HG02571 (cell line): ENCODE results near the gene OPN1SW.

Experiments used
- ATAC-seq: cut with Tn5 transposase; IDR thresholded peaks from one replicate; pipeline ENCODE4 v1.9.1; 2021; ENCODE audit warnings: mild to moderate bottlenecking, moderate library complexity; ENCODE audit not compliant: unreplicated experiment

The OPN1SW gene, protein sequence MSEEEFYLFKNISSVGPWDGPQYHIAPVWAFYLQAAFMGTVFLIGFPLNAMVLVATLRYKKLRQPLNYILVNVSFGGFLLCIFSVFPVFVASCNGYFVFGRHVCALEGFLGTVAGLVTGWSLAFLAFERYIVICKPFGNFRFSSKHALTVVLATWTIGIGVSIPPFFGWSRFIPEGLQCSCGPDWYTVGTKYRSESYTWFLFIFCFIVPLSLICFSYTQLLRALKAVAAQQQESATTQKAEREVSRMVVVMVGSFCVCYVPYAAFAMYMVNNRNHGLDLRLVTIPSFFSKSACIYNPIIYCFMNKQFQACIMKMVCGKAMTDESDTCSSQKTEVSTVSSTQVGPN

DNA sequence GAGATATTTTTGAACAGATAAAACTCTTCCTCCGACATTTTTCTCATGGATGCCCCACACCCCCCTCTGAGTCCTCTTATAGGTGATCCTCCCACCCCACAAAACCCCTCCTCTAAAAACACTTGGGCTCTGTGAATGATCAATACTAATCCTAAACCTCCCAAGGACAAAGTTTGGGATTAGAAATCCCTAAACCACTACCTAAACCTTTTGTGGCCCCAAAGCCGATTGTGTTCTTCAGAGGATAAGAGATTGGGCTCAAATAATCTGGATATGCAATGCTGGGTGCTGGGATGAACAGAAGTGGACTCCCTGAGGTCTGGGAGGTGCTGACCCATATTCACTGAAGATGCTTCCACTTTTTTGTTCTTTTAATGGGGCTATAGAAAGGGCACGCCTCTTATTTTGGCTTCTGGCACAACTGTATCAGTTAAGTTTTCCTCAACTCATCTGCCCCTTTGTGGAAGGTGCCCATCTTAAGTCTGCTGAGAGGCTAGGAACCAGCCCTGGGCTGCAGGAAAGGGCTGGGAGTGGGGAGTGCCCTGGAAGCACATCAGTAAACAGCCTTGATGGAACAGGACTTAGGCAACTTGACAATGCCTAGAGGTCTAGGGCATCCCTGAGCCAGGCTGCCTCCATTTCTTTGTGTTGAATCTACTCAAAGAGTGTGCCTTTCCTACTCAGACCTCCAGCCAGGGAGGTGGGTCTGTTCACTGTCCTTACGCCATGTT, at the start of gene OPN1SW:
TSS of gene OPN1SW (minus strand) at position 51 of the 731 bp plus-strand sequence. CDS start at position 38, 13 bp downstream.
- ATAC-seq: no peak

DNA sequence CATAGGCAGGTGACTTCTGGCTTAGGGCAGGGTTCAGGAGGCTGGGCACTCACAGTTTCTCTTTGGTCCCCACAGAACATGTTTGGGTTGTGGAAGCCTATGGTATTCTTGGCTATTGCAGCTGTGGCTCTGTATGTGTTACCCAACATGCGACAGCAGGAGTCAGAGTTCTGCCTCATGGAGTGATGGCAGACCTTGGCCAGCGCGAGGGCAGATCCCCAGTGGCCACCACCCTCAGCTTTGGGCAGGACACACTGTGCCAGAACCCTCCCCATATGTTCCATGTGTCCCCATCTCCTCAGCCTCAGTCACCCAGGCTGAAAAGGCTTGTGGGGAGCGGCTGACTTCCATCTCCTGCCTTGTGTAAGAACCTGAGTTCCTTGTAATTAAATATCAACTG, 46.1 kb upstream of the OPN1SW start:
- ATAC-seq: no peak

- no peak for ATAC-seq
Observed at GRCh38 chr7:128818694-128819093, 43.1 kb upstream of the OPN1SW start.

- no peak for ATAC-seq
Observed at GRCh38 chr7:128815289-128815942, 39.8 kb upstream of the OPN1SW start.

- no peak for ATAC-seq
Observed at GRCh38 chr7:128814499-128814898, 38.9 kb upstream of the OPN1SW start.

- ATAC-seq: no peak
Observed at GRCh38 chr7:128812514-128813168, 37.0 kb upstream of the OPN1SW start.

DNA sequence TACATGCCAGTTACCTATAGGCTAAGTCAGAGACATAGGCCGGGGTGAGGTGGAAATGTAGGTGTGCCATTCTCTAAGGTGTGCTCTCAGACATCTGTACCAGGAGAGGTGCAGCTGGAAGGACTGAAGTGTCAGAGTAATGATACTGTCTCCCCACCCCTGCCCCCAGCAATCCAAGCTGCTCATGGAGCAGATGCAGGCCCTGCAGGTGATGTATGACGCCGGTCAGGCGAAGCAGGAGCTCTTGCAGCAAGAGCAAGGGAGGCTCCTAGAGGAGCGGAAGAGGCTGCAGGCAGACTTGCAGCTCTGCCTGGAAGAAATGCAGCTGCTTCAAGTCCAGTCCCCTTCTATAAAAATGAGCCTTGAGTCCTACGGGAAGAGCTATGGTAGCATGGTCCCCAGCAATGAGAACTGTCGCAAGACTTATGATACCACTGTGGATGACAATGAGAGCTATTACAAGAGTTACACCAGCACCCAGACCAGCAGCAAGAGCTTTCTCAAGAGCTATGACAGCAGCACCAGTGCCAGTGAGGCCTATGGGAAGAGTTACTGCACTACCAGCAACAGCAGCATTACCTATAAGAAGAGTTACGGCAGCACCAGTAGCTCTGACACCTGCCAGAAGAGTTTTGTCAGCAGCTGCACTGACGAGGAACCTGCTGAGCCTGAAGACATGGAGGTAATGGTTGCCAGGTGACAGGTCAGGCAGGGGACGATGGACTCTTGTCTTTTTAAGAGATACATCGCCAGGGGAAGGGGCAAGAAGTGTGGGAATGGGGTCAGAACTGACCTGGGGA, 36.2 kb upstream of the OPN1SW start:
- no peak for ATAC-seq

DNA sequence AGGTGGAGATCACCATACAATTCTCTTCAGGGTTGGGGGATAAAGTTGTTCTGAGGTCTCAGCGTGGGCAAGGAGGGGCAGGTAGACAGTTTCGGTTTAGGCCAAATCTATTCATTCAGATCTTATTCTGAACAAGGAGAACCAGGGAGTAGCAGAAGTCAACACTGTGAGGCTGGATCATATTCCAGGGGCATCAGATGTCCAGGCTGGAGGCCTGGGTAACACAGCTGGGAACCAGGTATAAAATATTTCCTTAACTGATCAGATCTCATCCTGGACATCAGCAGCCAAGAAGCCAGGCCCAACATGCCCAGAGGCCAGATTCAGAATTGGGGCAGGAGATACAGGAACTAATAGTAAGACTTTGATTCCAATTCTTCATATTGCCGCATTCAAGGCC, 35.4 kb upstream of the OPN1SW start:
- no peak for ATAC-seq

GRCh38 chr7:128810473-128810872, 34.9 kb upstream of the OPN1SW start:
- no peak for ATAC-seq

DNA sequence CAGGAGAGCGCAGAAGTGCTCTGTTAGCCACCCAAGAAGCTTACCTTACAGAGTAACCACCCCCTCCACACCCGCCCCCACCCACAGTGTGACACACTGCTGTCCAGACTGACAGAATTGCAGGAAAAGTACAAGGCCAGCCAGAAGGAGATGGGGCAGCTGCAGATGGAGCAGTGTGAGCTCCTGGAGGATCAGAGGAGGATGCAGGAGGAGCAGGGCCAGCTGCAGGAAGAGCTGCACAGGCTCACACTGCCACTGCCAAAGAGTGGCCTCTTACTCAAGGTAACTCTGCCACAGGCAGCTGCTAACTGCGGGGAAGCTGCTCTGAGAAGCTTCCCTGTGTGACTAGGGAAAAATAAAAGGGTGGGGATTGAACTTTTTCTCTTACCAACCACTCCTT, 33.8 kb upstream of the OPN1SW start:
- no peak for ATAC-seq

- ATAC-seq: no peak
Observed at GRCh38 chr7:128807191-128807590, 31.6 kb upstream of the OPN1SW start.

- ATAC-seq: no peak
Observed at GRCh38 chr7:128805225-128805624, 29.6 kb upstream of the OPN1SW start.

- no peak for ATAC-seq
Observed at GRCh38 chr7:128804484-128804883, 28.9 kb upstream of the OPN1SW start.

DNA sequence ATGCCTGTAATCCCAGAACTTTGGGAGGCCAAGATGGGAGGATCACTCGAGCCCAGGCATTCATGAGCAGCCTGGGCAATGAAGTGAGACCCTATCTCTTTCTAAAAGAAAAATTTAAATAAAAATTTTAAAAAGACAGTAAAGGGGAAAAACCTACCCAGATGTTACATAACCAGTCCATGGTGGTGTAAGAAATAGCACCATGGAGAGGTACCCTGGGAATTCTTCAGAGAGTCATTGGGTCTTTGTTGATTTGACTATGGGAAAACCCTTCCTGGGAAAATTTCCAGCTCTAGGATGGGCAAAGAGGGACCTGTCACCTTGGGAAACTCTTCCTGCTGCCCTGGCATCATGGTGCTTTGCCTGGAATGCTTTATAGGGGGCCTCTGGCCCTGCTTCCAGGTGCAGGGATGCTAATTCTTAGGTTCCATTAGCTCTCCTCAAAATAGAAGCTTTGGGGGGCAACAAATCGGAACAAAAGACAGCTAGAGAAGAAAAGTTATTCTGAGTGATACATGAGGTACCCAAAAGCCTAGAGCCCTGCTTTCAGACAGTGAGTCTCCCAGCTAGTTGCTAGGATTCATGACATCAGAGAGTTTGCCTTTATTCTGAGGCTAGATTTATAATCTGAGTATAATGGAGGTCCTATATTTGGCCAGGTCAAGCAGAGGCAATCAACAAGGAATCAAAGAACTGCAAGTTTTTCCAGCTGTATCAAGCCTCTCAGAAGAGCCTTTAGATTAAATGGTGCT, 26.2 kb upstream of the OPN1SW start:
- ATAC-seq: no peak

- no peak for ATAC-seq
Observed at GRCh38 chr7:128801003-128801402, 25.4 kb upstream of the OPN1SW start.

DNA sequence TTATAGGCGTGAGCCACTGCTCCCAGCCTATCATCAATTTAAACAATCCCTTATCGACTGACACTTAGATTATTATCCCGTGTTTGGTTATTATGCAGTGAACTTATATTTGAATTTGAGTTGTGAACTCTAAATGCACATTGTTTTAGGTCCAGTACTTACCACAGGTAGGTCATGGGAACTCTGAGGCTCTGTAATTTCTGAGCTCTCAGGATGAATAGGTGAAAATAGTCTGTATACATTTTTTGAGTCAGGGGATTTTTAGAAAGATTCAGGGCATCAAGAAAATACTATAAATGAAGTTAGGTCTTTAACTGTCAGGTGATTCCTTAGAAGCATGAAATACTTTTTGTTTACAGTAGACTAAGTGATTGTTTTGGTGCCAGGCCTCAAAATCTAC, 25.0 kb upstream of the OPN1SW start:
- ATAC-seq: no peak

GRCh38 chr7:128799451-128799850, 23.9 kb upstream of the OPN1SW start:
- ATAC-seq: no peak

DNA sequence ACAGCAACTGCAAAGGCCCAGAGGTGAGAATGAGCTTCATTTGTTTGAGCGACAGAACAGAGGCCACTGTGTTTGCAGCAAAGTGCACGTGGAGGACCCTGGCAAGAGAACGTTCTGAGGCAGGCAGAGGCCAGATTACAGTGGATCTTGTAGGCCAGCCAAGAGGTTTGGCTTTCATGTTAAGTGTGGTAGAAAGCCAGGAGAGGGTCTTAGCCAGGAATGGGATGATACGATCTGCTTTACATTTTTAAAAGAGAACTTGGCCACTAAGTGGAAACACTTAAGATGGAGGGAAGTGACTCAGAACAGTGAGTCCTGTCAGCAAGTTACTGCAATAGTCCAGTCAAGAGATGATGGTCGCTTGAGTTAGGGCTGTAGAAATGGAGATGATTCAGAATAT, 20.7 kb upstream of the OPN1SW start:
- no peak for ATAC-seq

DNA sequence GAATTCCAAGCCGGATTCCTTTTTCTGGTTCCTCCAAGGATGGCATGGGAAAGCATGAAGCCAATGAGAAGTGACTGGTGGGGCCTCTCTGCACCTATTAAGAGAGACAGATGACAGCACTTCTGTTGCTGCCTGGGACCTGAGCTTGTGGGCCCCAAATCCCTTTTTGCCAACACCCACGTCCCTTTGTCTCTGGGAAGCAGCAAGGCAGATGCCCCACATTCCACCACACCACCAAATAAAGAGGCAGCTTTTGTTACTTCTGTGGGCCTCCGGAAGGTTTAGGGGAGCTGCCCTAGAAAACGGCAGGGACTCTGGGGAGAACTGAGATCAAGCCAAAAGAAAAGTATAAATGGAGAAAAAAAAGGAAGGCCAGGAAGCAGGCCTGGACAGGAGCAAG, 19.5 kb upstream of the OPN1SW start:
- ATAC-seq: no peak

GRCh38 chr7:128794436-128794835, 18.8 kb upstream of the OPN1SW start:
- no peak for ATAC-seq
